C4-2B (cell line): ENCODE results near the gene MTMR1.

Experiments
- ZFX ChIP-seq: fragments of 450-650 bp; IDR thresholded peaks from 2 replicates; pipeline ENCODE4 v1.6.1; 2017
- TF ChIP-seq, protein P1 (sequence below): fragments of 450-650 bp; conservative IDR thresholded peaks from 2 replicates; pipeline ENCODE4 v1.5.1; 2017; ENCODE audit warnings: mild to moderate bottlenecking

DNA sequence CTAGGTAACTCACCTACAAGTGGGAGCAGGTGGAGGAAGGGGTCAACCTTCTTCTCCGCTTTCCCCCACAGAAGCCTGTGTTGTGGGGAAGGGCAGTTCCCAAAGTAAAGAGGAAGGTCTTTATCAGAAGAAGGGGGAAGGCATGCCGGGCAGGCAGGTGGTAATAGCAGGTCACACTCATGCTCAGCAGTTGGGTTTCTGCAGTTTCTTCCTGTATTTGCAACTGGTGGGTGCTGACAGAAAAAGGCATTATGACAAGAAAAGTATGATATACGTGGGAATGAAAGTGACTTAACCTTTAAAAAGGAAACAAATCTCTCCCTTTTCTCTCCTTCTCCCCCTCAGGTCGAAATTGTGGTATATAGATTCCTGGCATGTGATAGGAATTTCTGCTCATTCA is 3.7 kb downstream of the MTMR1 start:
- TF ChIP-seq, protein P1, sequence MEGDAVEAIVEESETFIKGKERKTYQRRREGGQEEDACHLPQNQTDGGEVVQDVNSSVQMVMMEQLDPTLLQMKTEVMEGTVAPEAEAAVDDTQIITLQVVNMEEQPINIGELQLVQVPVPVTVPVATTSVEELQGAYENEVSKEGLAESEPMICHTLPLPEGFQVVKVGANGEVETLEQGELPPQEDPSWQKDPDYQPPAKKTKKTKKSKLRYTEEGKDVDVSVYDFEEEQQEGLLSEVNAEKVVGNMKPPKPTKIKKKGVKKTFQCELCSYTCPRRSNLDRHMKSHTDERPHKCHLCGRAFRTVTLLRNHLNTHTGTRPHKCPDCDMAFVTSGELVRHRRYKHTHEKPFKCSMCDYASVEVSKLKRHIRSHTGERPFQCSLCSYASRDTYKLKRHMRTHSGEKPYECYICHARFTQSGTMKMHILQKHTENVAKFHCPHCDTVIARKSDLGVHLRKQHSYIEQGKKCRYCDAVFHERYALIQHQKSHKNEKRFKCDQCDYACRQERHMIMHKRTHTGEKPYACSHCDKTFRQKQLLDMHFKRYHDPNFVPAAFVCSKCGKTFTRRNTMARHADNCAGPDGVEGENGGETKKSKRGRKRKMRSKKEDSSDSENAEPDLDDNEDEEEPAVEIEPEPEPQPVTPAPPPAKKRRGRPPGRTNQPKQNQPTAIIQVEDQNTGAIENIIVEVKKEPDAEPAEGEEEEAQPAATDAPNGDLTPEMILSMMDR = no peak
- no peak for TF ChIP-seq ZFX
